ENCODE measurements around the gene CALCOCO2.

The CALCOCO2 gene

DNA sequence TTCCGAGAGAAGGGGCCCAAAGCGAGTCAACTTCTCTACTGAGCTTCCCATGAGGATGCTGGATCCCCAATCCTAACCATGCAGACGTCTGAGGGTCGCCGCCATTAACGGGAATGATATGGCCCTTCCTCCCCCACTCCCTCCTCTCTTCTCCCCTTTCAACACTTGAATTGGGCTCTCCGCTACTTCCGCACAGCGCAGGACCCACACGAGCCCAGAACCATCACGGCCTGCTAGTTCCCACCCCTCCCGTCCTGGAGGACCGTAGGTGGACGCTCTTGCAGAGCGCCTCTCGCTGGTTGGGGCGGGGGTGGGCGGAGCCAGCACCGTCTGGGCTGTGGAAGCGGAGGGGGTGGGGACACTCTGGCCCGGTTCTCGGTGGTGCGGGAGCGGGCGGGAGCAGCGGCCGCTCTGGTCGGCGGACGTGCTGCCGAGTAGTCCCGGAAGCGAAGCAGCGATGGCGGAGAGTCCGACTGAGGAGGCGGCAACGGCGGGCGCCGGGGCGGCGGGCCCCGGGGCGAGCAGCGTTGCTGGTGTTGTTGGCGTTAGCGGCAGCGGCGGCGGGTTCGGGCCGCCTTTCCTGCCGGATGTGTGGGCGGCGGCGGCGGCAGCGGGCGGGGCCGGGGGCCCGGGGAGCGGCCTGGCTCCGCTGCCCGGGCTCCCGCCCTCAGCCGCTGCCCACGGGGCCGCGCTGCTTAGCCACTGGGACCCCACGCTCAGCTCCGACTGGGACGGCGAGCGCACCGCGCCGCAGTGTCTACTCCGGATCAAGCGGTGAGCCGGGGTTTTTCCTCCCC is 77.4 kb downstream of the CALCOCO2 start, which contains the start of gene UBE2Z:
Gene UBE2Z, plus strand, starts transcription at position 361 of the 797 bp plus-strand sequence. Its CDS starts 97 bp downstream, at position 458.
- Histone ChIP-seq H3K9ac (ENCODE audit: low read length) (peak within 1 kb of the TSS; percentile 96), H3K4me1 (ENCODE audit: low read length) (peaks cover 28% of the 10 kb centered on the region), H3K4me3 (ENCODE audit: low read length) (peak within 1 kb of the TSS; percentile 99), H4K20me1 (ENCODE audit: insufficient read depth, low read length) (peaks cover 22% of the 10 kb centered on the region), H3K27me3 (ENCODE audit: low read depth, low read length) (no peaks in the 10 kb centered on the region), H3K79me2 (ENCODE audit: low read length) (peaks cover 61% of the 10 kb centered on the region), H3K36me3 (replicated peaks; ENCODE audit: low read depth, low read length) (peaks cover 40% of the 10 kb centered on the region), H3K4me2 (ENCODE audit: low read length) (peak within 1 kb of the TSS; percentile 100), H3K9me3 (ENCODE audit: insufficient read depth, low read length) (no peaks in the 10 kb centered on the region), H2AFZ (ENCODE audit: low read depth, low read length) (peak within 1 kb of the TSS; percentile 76; the same call in 1 of the 2 replicates), H3K27ac (ENCODE audit: low read length) (peak within 1 kb of the TSS; percentile 86)
- no peak for TF ChIP-seq EZH2phosphoT487 (IDR thresholded peaks at IDR 0.05; ENCODE audit: low read depth)
- TF ChIP-seq, protein P1, sequence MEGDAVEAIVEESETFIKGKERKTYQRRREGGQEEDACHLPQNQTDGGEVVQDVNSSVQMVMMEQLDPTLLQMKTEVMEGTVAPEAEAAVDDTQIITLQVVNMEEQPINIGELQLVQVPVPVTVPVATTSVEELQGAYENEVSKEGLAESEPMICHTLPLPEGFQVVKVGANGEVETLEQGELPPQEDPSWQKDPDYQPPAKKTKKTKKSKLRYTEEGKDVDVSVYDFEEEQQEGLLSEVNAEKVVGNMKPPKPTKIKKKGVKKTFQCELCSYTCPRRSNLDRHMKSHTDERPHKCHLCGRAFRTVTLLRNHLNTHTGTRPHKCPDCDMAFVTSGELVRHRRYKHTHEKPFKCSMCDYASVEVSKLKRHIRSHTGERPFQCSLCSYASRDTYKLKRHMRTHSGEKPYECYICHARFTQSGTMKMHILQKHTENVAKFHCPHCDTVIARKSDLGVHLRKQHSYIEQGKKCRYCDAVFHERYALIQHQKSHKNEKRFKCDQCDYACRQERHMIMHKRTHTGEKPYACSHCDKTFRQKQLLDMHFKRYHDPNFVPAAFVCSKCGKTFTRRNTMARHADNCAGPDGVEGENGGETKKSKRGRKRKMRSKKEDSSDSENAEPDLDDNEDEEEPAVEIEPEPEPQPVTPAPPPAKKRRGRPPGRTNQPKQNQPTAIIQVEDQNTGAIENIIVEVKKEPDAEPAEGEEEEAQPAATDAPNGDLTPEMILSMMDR (IDR thresholded peaks at IDR 0.05; ENCODE audit: low read depth, low read length), result peak; percentile 27; the same call in 1 of the 2 replicates

DNA sequence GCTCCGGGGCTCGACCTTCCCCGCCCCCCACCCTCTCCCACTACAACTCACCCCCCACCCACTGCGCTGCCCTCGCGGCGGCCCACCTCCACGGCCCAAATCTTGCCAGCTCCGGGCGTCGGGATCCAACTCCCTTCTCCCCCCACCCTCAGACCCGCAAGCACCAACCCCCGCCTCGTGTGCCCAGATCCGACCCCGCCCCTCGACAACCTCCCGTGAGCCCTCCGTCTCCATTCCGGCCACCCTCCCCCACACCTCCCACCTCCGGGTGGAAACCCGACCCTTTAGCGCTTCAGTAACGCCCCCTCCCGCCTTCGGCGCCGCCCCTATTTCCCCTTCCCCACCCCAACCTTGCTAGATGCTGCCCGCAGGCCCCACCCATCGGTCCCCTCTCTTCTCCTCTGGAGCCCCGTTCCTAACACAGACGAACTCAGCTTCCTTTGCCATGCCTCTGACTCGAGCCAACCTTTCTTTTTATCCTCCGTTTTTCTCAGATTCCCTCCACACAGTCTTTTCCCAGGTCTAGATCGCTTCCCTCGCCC is 78.1 kb downstream of the CALCOCO2 start:
- Histone ChIP-seq H4K20me1 (ENCODE audit: insufficient read depth, low read length) (peaks cover 22% of the 10 kb centered on the region), H3K4me3 (ENCODE audit: low read length) (peak overlapping the region; percentile 99), H3K4me2 (ENCODE audit: low read length) (peak overlapping the region; percentile 95), H3K27me3 (ENCODE audit: low read depth, low read length) (no peaks in the 10 kb centered on the region), H2AFZ (ENCODE audit: low read depth, low read length) (no peak overlapping the region), H3K9ac (ENCODE audit: low read length) (peak overlapping the region; percentile 96), H3K27ac (ENCODE audit: low read length) (peak overlapping the region; percentile 86), H3K4me1 (ENCODE audit: low read length) (peaks cover 32% of the 10 kb centered on the region), H3K79me2 (ENCODE audit: low read length) (peaks cover 68% of the 10 kb centered on the region), H3K9me3 (ENCODE audit: insufficient read depth, low read length) (no peaks in the 10 kb centered on the region), H3K36me3 (replicated peaks; ENCODE audit: low read depth, low read length) (peaks cover 46% of the 10 kb centered on the region)
- TF ChIP-seq, protein P1 (IDR thresholded peaks at IDR 0.05; ENCODE audit: low read depth, low read length), result no peak
- no peak for TF ChIP-seq EZH2phosphoT487 (IDR thresholded peaks at IDR 0.05; ENCODE audit: low read depth)

DNA sequence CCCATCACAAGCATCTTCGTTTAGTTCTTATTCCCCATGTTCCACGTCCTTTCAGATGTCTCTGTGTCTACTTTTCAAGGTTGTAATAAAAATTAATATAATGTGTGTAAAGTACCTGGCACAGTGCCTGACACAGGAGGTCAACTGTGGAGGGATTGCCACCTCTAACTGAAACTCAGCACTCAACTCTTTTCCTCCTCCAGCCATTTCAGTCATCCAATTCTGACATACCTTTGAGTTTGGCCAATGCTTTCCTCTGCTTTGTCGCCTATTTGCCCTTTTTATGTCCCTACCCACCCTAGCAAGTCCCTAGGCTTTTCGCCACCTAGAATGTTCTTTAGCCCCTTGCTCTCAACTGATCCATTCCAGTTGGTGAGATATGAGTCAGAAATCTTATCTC is 78.9 kb downstream of the CALCOCO2 start:
- Histone ChIP-seq H3K4me1 (ENCODE audit: low read length) (peaks cover 41% of the 10 kb centered on the region), H3K4me2 (ENCODE audit: low read length) (peak overlapping the region; percentile 95), H3K79me2 (ENCODE audit: low read length) (peaks cover 77% of the 10 kb centered on the region), H4K20me1 (ENCODE audit: insufficient read depth, low read length) (peaks cover 22% of the 10 kb centered on the region), H2AFZ (ENCODE audit: low read depth, low read length) (no peak overlapping the region), H3K36me3 (replicated peaks; ENCODE audit: low read depth, low read length) (peaks cover 52% of the 10 kb centered on the region), H3K27ac (ENCODE audit: low read length) (peak overlapping the region; percentile 86), H3K4me3 (ENCODE audit: low read length) (peak overlapping the region; percentile 99), H3K9me3 (ENCODE audit: insufficient read depth, low read length) (no peaks in the 10 kb centered on the region), H3K9ac (ENCODE audit: low read length) (peak overlapping the region; percentile 96), H3K27me3 (ENCODE audit: low read depth, low read length) (no peaks in the 10 kb centered on the region)
- TF ChIP-seq EZH2phosphoT487 (IDR thresholded peaks at IDR 0.05; ENCODE audit: low read depth), result no peak
- TF ChIP-seq, protein P1 (IDR thresholded peaks at IDR 0.05; ENCODE audit: low read depth, low read length), result no peak

DNA sequence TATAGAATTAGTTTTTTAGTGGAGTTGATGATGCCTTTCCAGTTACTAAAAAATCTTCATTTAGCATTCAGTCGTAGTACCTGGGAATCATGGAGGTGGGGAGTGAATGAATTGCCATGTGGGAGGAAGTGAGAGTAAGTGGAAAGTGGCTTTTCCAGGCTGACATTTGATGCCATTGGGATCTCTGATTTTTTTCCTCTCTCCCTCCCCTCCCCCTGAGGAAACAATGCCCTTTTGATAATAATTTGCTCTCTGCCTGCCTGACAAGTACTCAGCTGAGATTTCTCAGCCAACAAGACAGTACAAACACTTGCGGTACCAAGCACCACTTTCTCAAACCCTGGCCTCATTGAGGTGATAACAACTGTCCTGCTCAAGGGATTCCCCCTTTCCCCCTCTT is 79.5 kb downstream of the CALCOCO2 start:
- H3K4me1 ChIP-seq (ENCODE audit: low read length), result peaks cover 46% of the 10 kb centered on the region
- no peaks in the 10 kb centered on the region for H3K9me3 ChIP-seq (ENCODE audit: insufficient read depth, low read length)
- H4K20me1 ChIP-seq (ENCODE audit: insufficient read depth, low read length), result peaks cover 22% of the 10 kb centered on the region
- peak overlapping the region; percentile 86 for H3K27ac ChIP-seq (ENCODE audit: low read length)
- peak overlapping the region; percentile 95 for H3K4me2 ChIP-seq (ENCODE audit: low read length)
- peak overlapping the region; percentile 96 for H3K9ac ChIP-seq (ENCODE audit: low read length)
- H3K4me3 ChIP-seq (ENCODE audit: low read length), result peak overlapping the region; percentile 99
- no peak for TF ChIP-seq EZH2phosphoT487 (IDR thresholded peaks at IDR 0.05; ENCODE audit: low read depth)
- TF ChIP-seq, protein P1 (IDR thresholded peaks at IDR 0.05; ENCODE audit: low read depth, low read length), result no peak
- H3K36me3 ChIP-seq (replicated peaks; ENCODE audit: low read depth, low read length), result peaks cover 52% of the 10 kb centered on the region
- no peaks in the 10 kb centered on the region for H3K27me3 ChIP-seq (ENCODE audit: low read depth, low read length)
- H2AFZ ChIP-seq (ENCODE audit: low read depth, low read length), result no peak overlapping the region
- peaks cover 83% of the 10 kb centered on the region for H3K79me2 ChIP-seq (ENCODE audit: low read length)
